HG02870 (cell line): ENCODE data around the gene GCSAM.

Source experiments
- ATAC-seq: cut with Tn5 transposase; IDR thresholded peaks from one replicate; pipeline ENCODE4 v1.9.1; 2021; ENCODE audit warnings: mild to moderate bottlenecking, moderate library complexity; ENCODE audit not compliant: unreplicated experiment

GCSAM gene

GRCh38 chr3:112129925-112130637 lies 3.0 kb downstream of the GCSAM start:
- ATAC-seq = no peak

- ATAC-seq = peak; percentile 47
These were observed 4.0 kb downstream of the GCSAM start for GRCh38 chr3:112128843-112129727.

GRCh38 chr3:112127522-112128494 lies 5.2 kb downstream of the GCSAM start:
- peak; percentile 26 for ATAC-seq

- no peak for ATAC-seq
These were observed 6.5 kb downstream of the GCSAM start for GRCh38 chr3:112126511-112126911.

GRCh38 chr3:112124907-112125607 lies 8.0 kb downstream of the GCSAM start:
- no peak for ATAC-seq

GRCh38 chr3:112123548-112123947 lies 9.5 kb downstream of the GCSAM start:
- ATAC-seq = peak; percentile 35

GRCh38 chr3:112122870-112123269 lies 10.2 kb downstream of the GCSAM start:
- no peak for ATAC-seq

GRCh38 chr3:112121577-112122547 lies 11.2 kb downstream of the GCSAM start:
- no peak for ATAC-seq

- ATAC-seq = no peak
These were observed 12.8 kb downstream of the GCSAM start for GRCh38 chr3:112119962-112120836.

GRCh38 chr3:112117841-112118571 lies 15.0 kb downstream of the GCSAM start:
- no peak for ATAC-seq

GRCh38 chr3:112117415-112117814 lies 15.6 kb downstream of the GCSAM start:
- no peak for ATAC-seq

GRCh38 chr3:112116748-112117186 lies 16.3 kb downstream of the GCSAM start:
- no peak for ATAC-seq

- no peak for ATAC-seq
These were observed 17.2 kb downstream of the GCSAM start for GRCh38 chr3:112115806-112116383.

- peak; percentile 48 for ATAC-seq
These were observed 17.8 kb downstream of the GCSAM start for GRCh38 chr3:112115161-112115739.

- ATAC-seq = peak; percentile 26
These were observed 18.4 kb downstream of the GCSAM start for GRCh38 chr3:112114576-112115160.

- ATAC-seq = peak; percentile 38
These were observed 21.2 kb downstream of the GCSAM start for GRCh38 chr3:112111785-112112402.
